Occipital lobe (tissue), 1 donor: ENCODE results near the gene CSRP3. TPM values are rescaled to one million over a fixed set of nuclear protein-coding genes. Genes with fewer than 3 reads are reported as not detected.

Source experiments
- total RNA-seq: library from RNA; depleted of rRNA; stranded (reverse); fragments of >200 nt; gene quantifications from one replicate; pipeline ENCODE4 v1.2.3, GENCODE V29; 2014

The CSRP3 gene
- total RNA-seq, 1 donor from 2014 or later: 0.31 TPM

Other genes with a start within 250 kb of the CSRP3 start
- gene MRGPRX2, start 141.3 kb downstream of the CSRP3 start, total RNA-seq: not detected
- 49.8 TPM for gene ZDHHC13, start 84.8 kb downstream of the CSRP3 start, total RNA-seq
- gene E2F8, start 39.0 kb upstream of the CSRP3 start, total RNA-seq: 0.62 TPM